ENCODE results near the gene TAOK2.

Gene TAOK2

GRCh38 chr16:29963021-29963743 lies 10.5 kb upstream of the TAOK2 start:
- DNase-seq (ENCODE audit: low read depth, low spot score), result no peak

DNA sequence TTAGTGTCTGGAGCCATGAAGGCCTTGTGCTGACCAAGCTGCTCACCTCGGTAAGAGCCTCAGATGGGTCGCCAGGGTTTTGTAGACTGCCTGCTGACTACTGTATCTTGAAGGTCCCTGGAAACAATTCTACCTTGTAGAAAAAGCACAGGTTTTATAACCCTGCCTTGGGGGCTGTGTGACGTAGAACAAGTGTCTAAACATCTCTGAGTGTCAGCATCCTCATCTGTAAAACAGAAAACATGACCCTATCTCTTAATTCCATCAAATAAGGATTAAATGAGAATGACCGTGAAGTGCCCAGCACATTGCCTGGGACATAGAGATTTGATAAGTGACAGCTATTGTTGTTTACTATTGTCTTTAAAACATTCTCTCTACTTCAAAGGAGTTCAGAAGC lies 5.5 kb upstream of the TAOK2 start:
- DNase-seq (ENCODE audit: low read depth, low spot score), result no peak

DNA sequence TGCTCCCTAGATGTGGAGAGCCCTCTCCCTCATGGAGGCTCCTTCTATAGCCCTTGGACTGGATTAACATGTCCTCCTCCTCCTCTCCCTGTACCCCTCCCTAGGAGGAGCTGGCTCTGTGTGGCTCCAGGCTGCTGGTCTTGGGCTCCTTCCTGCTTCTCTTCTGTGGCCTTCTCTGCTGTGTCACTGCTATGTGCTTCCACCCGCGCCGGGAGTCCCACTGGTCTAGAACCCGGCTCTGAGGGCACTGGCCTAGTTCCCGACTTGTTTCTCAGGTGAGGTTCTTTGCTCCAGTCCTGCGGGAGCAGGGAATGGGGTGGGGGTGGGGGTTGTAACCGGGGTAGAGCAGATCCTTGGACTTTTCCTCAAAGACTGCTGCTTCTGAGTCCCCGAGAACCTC lies 2.4 kb upstream of the TAOK2 start:
- DNase-seq (ENCODE audit: low read depth, low spot score), result no peak

- DNase-seq (ENCODE audit: low read depth, low spot score), result no peak
Measured at GRCh38 chr16:29972500-29972899, 1.2 kb upstream of the TAOK2 start.

- no peak for DNase-seq (ENCODE audit: low read depth, low spot score)
Measured at GRCh38 chr16:29972992-29973383, 680 bp upstream of the TAOK2 start.

DNA sequence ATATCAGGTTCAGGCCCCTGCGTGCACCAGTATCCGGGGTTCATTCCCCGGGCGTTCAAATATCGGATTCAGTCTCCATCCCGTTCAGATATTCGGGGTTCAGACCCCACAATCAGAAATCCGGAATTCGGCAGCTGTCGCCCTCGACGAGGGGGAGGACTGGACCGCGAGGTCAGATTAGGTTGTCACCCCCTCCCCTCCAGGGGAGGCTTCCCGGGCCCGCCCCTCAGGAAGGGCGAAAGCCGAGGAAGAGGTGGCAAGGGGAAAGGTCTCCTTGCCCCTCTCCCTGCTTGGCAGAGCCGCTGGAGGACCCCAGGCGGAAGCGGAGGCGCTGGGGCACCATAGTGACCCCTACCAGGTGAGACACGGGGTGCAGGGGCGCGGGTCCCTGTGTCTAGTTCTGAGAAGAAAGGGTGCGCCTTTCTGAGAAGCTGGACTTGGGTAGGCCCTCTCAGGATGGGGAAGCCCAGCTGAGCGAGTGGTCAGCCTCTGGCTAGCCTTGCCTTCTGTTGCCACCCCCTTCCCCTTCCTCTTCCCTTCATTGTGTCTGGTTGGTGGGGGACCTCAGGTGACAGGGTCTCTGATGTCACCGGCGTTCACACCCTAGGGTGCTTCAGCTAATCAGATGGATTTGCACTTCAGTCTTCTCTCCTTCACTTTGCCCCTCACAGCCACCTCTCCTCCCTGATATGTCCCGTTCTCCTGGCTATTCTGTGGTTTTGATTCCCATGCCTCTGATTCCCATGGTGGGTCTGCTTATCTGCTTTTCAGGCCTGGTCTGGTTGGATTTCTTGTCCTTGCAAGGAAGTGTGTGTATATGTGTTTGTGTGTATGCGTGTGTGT lies 844 bp downstream of the TAOK2 start:
- DNase-seq (ENCODE audit: low read depth, low spot score), result no peak

GRCh38 chr16:29975134-29975538 lies 1.5 kb downstream of the TAOK2 start:
- DNase-seq (ENCODE audit: low read depth, low spot score), result no peak

DNA sequence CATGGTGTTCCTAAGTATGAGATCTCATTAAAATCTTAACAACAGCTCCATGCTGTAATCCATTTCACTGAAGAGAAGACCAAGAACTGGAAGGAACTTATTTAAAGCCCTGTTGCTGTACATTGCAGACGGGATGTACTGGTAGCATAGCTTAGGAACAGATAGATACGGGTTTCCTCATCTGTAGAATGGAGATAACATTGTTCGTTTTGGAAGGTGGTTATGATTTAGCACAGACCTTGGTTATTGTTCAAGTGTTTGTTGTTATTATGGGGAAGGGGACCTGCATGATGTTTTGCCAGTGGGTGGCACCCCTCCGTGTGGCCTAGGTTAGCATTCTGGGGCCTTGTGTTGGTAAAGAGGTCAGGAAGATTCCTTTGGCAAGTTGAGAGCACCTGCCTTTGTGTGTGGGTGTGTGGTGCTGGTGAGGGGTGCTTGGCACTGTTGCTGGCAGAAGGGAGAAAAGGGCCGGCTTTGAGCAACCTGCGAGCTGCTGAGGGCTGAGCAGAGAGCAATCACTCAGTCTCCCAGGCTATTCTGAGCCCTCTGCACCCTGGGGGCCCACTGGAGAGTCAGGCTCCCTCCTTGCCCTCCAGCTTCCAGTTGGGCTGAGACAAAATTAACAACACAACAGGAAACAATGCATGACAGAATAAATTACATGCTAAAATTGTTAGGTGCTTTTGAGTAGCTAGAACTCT lies 2.3 kb downstream of the TAOK2 start:
- DNase-seq (ENCODE audit: low read depth, low spot score), result no peak

DNA sequence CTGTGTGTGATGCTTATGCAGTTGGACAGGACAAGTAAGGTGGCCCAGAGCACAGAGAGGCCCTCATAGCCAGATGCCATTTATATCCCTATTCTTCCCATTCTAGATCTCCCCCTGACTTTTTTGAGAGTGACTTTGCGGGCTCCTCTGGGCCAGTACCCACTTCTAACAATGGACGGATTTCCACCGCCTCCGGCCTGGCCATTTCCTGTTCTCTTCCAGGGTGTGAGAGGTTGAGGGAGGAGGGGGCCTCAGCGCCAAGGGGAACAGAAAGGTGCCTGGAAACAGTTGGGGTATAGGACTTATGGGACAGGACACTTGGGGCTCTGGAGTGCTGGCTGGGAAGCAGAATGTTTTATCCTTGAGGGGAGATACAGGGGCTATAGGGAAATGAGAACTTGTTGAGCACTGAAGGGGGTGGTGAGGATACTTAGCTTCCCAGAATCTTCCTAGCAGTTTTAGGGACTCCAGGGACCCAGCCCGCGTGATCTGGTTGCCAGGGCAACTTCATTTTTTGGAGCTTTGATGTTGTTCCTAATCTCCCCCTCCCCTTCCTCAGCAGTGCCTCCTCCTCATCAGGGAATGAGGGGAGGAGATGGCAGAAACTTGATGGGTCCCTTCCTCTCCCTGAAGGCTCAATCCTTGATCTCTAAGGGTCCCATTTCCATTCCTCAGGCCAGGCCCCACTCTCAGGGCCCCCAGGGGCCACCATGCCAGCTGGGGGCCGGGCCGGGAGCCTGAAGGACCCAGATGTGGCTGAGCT lies 3.6 kb downstream of the TAOK2 start:
- no peak for DNase-seq (ENCODE audit: low read depth, low spot score)

DNA sequence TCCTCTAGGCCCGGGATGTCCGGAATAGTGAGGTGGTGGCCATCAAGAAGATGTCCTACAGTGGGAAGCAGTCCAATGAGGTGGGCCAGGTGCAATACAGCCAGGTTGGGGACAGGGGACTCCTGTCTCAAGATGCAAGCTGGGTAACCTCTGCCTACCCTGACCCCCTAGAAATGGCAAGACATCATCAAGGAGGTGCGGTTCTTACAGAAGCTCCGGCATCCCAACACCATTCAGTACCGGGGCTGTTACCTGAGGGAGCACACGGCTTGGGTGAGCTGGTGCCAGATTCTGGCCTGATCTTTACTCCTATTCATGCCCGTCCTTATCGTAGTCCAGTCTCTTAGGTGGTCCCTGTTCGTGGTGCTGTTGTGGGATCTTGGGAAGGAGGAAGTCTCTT lies 4.4 kb downstream of the TAOK2 start:
- no peak for DNase-seq (ENCODE audit: low read depth, low spot score)

DNA sequence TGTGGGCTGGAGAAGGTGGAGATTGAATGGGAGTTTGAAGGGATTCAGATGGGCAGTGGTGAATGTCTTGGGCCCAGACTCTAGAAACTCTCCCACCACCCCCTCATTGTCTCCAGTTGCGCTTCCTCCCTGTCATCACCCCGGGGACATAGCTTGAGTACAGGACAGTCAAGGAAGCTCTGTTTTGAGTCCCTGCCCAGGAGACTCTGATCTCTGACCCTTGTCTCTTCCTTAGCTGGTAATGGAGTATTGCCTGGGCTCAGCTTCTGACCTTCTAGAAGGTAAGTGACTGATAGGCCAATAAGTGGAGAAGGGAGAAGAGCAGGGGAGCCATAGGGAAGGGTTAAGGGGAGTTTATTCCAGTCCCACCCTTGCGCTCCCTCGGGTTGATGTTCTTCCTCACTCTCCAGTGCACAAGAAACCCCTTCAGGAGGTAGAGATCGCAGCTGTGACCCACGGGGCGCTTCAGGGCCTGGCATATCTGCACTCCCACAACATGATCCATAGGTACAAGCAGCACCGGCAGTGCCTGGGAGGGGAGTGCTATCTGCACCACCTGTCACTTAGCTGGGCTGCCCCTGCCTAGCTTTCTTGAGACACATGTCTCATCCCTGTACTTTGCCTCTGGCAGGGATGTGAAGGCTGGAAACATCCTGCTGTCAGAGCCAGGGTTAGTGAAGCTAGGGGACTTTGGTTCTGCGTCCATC lies 5.0 kb downstream of the TAOK2 start:
- DNase-seq (ENCODE audit: low read depth, low spot score), result no peak

DNA sequence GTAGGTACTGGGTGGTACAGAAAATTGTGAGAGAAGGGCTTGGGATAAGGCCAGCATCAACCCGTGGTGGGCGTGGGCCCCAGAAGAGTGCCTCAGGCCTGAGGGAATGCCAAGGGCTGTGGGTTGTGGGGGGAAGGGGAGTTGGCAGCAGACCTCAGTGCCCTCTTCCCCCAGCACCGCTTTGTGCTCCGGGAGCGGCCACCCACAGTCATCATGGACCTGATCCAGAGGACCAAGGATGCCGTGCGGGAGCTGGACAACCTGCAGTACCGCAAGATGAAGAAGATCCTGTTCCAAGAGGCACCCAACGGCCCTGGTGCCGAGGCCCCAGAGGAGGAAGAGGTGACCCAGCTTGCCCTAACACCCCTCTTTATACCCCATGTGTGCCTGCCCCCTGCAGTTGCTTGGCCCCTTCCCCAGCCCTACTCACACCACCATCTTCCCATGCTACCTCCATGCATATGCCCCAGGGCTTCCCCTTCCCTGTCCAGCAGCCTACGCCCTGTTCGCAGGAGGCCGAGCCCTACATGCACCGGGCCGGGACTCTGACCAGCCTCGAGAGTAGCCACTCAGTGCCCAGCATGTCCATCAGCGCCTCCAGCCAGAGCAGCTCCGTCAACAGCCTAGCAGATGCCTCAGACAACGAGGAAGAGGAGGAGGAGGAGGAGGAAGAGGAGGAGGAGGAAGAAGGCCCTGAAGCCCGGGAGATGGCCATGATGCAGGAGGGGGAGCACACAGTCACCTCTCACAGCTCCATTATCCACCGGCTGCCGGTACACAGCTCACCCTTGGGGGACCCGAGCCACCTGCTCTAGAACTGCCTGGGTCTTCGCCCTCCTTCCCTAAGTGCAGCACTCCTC lies 9.1 kb downstream of the TAOK2 start:
- no peak for DNase-seq (ENCODE audit: low read depth, low spot score)

DNA sequence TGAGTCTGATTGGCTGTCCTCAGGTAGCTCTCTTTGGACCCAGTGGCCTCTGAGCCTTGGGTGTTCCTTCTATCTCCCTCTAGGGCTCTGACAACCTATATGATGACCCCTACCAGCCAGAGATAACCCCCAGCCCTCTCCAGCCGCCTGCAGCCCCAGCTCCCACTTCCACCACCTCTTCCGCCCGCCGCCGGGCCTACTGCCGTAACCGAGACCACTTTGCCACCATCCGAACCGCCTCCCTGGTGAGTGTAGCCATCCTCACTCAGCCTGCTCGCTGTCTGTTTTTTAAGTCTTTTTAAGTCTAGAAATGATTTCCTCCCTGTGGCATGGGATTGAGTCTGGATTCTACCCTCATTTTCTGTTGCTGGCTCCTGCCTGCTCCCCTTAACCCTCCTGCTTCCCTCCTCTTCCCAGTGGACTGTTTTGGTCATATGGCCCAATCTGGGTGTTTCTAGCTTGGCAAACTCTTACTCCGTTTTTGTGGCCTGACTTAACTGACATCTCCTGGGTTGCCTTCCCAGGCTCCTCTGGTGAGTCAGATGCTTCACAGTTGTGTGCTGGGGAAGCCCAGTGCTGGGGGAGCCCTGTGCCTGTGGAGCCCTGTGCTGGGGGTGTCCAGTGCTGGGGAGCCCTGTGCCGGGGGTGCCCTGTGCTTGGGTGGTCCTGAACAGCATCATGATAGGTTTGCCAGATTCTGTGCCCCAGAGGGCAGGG lies 9.9 kb downstream of the TAOK2 start:
- DNase-seq (ENCODE audit: low read depth, low spot score), result no peak

DNA sequence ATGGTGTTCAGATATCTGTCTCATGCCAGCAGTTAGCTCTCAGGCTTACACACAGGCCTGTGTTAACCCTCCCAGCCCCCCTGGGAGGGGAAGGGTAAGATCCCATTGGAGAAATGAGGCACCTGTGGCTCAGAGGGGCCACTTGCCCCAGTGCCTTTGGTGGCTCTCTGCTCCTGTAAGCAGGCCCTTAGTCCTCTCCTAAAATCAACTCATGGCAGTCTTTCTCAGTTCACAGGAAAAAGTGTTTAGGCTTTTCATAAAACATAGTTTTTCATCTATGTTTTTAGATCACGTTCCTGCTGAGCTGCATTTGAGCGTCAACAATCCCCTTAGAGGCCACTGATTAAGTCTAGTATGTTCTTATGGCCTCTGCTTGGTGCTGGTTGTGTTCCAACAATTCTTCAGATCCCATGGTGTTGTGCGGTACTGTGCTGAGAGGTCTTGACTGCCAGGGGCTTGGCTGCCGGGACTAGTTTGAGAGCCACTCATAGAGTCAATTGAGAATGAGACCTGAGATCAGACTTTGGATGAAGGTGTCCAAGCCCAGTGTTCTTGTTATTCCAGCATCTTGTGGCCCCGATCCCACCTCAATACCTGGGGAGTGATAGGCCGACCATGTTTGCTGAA lies 10.6 kb downstream of the TAOK2 start:
- DNase-seq (ENCODE audit: low read depth, low spot score), result no peak

DNA sequence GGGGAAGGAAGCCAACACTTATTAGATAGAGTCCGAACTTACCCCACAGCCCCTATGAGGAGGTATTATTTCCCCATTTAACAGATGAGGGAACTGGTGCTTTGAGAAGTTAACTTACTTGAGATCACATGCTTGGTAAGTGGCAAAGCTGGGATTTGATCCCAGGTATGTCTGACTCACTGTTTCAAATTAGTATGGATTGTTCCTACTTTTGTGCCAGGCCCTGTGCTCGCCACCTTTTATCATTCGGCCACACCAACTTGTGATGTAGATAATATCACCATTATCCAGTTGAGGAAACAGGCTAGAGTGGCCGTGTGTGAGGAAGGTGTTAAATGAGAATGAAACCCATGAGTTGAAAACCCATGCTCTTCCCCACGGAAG lies 11.1 kb downstream of the TAOK2 start:
- no peak for DNase-seq (ENCODE audit: low read depth, low spot score)

DNA sequence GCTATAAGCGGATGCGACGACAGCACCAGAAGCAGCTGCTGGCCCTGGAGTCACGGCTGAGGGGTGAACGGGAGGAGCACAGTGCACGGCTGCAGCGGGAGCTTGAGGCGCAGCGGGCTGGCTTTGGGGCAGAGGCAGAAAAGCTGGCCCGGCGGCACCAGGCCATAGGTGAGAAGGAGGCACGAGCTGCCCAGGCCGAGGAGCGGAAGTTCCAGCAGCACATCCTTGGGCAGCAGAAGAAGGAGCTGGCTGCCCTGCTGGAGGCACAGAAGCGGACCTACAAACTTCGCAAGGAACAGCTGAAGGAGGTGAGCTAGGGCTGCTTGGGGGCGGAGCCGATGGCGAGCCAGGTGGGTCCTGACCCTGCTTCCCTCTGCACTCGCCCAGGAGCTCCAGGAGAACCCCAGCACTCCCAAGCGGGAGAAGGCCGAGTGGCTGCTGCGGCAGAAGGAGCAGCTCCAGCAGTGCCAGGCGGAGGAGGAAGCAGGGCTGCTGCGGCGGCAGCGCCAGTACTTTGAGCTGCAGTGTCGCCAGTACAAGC lies 11.7 kb downstream of the TAOK2 start:
- no peak for DNase-seq (ENCODE audit: low read depth, low spot score)

GRCh38 chr16:29986231-29986630 lies 12.6 kb downstream of the TAOK2 start:
- DNase-seq (ENCODE audit: low read depth, low spot score), result no peak

DNA sequence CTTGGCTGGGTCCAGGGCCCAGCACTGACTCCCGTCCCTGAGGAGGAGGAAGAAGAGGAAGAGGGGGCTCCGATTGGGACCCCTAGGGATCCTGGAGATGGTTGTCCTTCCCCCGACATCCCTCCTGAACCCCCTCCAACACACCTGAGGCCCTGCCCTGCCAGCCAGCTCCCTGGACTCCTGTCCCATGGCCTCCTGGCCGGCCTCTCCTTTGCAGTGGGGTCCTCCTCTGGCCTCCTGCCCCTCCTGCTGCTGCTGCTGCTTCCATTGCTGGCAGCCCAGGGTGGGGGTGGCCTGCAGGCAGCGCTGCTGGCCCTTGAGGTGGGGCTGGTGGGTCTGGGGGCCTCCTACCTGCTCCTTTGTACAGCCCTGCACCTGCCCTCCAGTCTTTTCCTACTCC lies 13.3 kb downstream of the TAOK2 start:
- DNase-seq (ENCODE audit: low read depth, low spot score), result no peak

Measured in smooth muscle cell of the brain vasculature (primary cell).